ENCODE measurements around the gene ZRANB1.

Gene ZRANB1

GRCh38 chr10:124989526-124989925 is 47.6 kb downstream of the ZRANB1 start:
- H3K4me3 ChIP-seq (ENCODE audit: low read length), result no peak overlapping the region
- TF ChIP-seq ZNF274 (IDR thresholded peaks at IDR 0.05; ENCODE audit: low read depth, low read length), result no peak

- no peak for TF ChIP-seq ZNF274 (IDR thresholded peaks at IDR 0.05; ENCODE audit: low read depth, low read length)
- no peak overlapping the region for H3K4me3 ChIP-seq (ENCODE audit: low read length)
Measured at GRCh38 chr10:124990671-124991625, 49.0 kb downstream of the ZRANB1 start.

GRCh38 chr10:124991835-124992234 is 49.9 kb downstream of the ZRANB1 start:
- TF ChIP-seq ZNF274 (IDR thresholded peaks at IDR 0.05; ENCODE audit: low read depth, low read length), result no peak
- H3K4me3 ChIP-seq (ENCODE audit: low read length), result no peak overlapping the region

GRCh38 chr10:124992462-124993344 is 50.8 kb downstream of the ZRANB1 start:
- no peak overlapping the region for H3K4me3 ChIP-seq (ENCODE audit: low read length)
- TF ChIP-seq ZNF274 (IDR thresholded peaks at IDR 0.05; ENCODE audit: low read depth, low read length), result no peak

GRCh38 chr10:124993345-124993708 is 51.4 kb downstream of the ZRANB1 start:
- no peak overlapping the region for H3K4me3 ChIP-seq (ENCODE audit: low read length)
- TF ChIP-seq ZNF274 (IDR thresholded peaks at IDR 0.05; ENCODE audit: low read depth, low read length), result no peak

- TF ChIP-seq ZNF274 (IDR thresholded peaks at IDR 0.05; ENCODE audit: low read depth, low read length), result no peak
- H3K4me3 ChIP-seq (ENCODE audit: low read length), result no peak overlapping the region
Measured at GRCh38 chr10:124993736-124994451, 52.0 kb downstream of the ZRANB1 start.

- TF ChIP-seq ZNF274 (IDR thresholded peaks at IDR 0.05; ENCODE audit: low read depth, low read length), result no peak
- no peak overlapping the region for H3K4me3 ChIP-seq (ENCODE audit: low read length)
Measured at GRCh38 chr10:124994573-124995473, 52.9 kb downstream of the ZRANB1 start.

- no peak overlapping the region for H3K4me3 ChIP-seq (ENCODE audit: low read length)
- no peak for TF ChIP-seq ZNF274 (IDR thresholded peaks at IDR 0.05; ENCODE audit: low read depth, low read length)
Measured at GRCh38 chr10:124995605-124996004, 53.7 kb downstream of the ZRANB1 start.

GRCh38 chr10:124996127-124996853 is 54.4 kb downstream of the ZRANB1 start:
- no peak overlapping the region for H3K4me3 ChIP-seq (ENCODE audit: low read length)
- TF ChIP-seq ZNF274 (IDR thresholded peaks at IDR 0.05; ENCODE audit: low read depth, low read length), result no peak

- H3K4me3 ChIP-seq (ENCODE audit: low read length), result no peak overlapping the region
- no peak for TF ChIP-seq ZNF274 (IDR thresholded peaks at IDR 0.05; ENCODE audit: low read depth, low read length)
Measured at GRCh38 chr10:124996854-124997215, 54.9 kb downstream of the ZRANB1 start.

GRCh38 chr10:124997306-124997705 is 55.4 kb downstream of the ZRANB1 start:
- TF ChIP-seq ZNF274 (IDR thresholded peaks at IDR 0.05; ENCODE audit: low read depth, low read length), result no peak
- no peak overlapping the region for H3K4me3 ChIP-seq (ENCODE audit: low read length)

- no peak overlapping the region for H3K4me3 ChIP-seq (ENCODE audit: low read length)
- no peak for TF ChIP-seq ZNF274 (IDR thresholded peaks at IDR 0.05; ENCODE audit: low read depth, low read length)
Measured at GRCh38 chr10:124997771-124998623, 56.1 kb downstream of the ZRANB1 start.

Data from GM08714 (cell line).